ENCODE data around the gene RABGGTB.

RABGGTB gene

GRCh38 chr1:75794382-75794781 lies 8.3 kb downstream of the RABGGTB start:
- Histone ChIP-seq H3K36me3 (ENCODE audit: control insufficient read depth, low read length) (peaks cover 82% of the 10 kb centered on the region), H3K79me2 (ENCODE audit: control insufficient read depth, low read length) (peaks cover 31% of the 10 kb centered on the region), H3K27ac (ENCODE audit: low read depth, low read length) (no peak overlapping the region)

DNA sequence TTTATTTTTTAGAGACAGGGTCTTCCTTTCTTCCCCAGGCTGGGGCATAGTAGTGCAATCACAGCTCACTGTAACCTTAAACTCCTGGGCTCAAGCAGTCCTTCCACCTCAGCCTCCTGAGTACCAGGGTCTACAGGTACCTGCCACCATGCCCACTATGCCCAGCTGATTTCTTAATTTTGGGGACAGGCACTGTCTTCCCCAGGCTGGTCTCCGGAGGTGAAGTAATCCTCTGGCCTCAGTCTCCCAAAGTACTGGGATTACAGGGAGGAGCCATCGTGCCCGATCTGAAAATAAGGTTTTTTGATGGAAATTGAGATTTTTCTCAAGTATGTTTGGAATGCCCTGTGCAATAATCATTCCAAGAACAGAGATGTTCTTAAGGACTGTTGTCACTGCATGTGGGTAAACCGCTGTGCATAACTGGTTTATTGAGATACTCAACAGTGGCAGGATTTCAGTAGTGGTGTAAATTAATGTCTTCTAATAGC lies 9.7 kb downstream of the RABGGTB start:
- no peak for TF ChIP-seq EZH2phosphoT487 (IDR thresholded peaks at IDR 0.05; ENCODE audit: borderline replicate concordance, low read length)
- TF ChIP-seq, protein P1, sequence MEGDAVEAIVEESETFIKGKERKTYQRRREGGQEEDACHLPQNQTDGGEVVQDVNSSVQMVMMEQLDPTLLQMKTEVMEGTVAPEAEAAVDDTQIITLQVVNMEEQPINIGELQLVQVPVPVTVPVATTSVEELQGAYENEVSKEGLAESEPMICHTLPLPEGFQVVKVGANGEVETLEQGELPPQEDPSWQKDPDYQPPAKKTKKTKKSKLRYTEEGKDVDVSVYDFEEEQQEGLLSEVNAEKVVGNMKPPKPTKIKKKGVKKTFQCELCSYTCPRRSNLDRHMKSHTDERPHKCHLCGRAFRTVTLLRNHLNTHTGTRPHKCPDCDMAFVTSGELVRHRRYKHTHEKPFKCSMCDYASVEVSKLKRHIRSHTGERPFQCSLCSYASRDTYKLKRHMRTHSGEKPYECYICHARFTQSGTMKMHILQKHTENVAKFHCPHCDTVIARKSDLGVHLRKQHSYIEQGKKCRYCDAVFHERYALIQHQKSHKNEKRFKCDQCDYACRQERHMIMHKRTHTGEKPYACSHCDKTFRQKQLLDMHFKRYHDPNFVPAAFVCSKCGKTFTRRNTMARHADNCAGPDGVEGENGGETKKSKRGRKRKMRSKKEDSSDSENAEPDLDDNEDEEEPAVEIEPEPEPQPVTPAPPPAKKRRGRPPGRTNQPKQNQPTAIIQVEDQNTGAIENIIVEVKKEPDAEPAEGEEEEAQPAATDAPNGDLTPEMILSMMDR (IDR thresholded peaks at IDR 0.05; ENCODE audit: low read depth, low read length, poor library complexity, severe bottlenecking), result no peak
- peaks cover 68% of the 10 kb centered on the region for H3K36me3 ChIP-seq (ENCODE audit: control insufficient read depth, low read length)
- H3K4me1 ChIP-seq (ENCODE audit: control insufficient read depth, low read length), result peaks cover 11% of the 10 kb centered on the region
- no peaks in the 10 kb centered on the region for H3K9me3 ChIP-seq (ENCODE audit: control insufficient read depth, insufficient read depth, low read length)
- H3K9me2 ChIP-seq (replicated peaks; ENCODE audit: control insufficient read depth, low read length), result no peaks in the 10 kb centered on the region
- H3K4me3 ChIP-seq (ENCODE audit: low read length), result no peak overlapping the region
- H3F3A ChIP-seq (ENCODE audit: control insufficient read depth, insufficient read depth), result peaks cover 88% of the 10 kb centered on the region
- peaks cover 18% of the 10 kb centered on the region for H3K79me2 ChIP-seq (ENCODE audit: control insufficient read depth, low read length)
- no peak overlapping the region for H3K4me2 ChIP-seq (ENCODE audit: low read length)
- peaks cover 35% of the 10 kb centered on the region for H4K20me1 ChIP-seq (ENCODE audit: control insufficient read depth, insufficient read depth, low read depth, low read length)
- no peaks in the 10 kb centered on the region for H3K27me3 ChIP-seq (ENCODE audit: control insufficient read depth, low read length)
- no peak overlapping the region for H3K27ac ChIP-seq (ENCODE audit: low read depth, low read length)

More at GRCh38 chr1:75794382-75794781, 8.3 kb downstream of the RABGGTB start:
- Histone ChIP-seq H3K4me3 (ENCODE audit: low read length) (no peak overlapping the region), H4K20me1 (ENCODE audit: control insufficient read depth, insufficient read depth, low read depth, low read length) (peaks cover 47% of the 10 kb centered on the region), H3K9me2 (replicated peaks; ENCODE audit: control insufficient read depth, low read length) (no peaks in the 10 kb centered on the region), H3K4me1 (ENCODE audit: control insufficient read depth, low read length) (peaks cover 23% of the 10 kb centered on the region), H3K27me3 (ENCODE audit: control insufficient read depth, low read length) (no peaks in the 10 kb centered on the region), H3F3A (ENCODE audit: control insufficient read depth, insufficient read depth) (peaks cover 97% of the 10 kb centered on the region), H3K4me2 (ENCODE audit: low read length) (no peak overlapping the region), H3K9me3 (ENCODE audit: control insufficient read depth, insufficient read depth, low read length) (no peaks in the 10 kb centered on the region)
- TF ChIP-seq, protein P1 (IDR thresholded peaks at IDR 0.05; ENCODE audit: low read depth, low read length, poor library complexity, severe bottlenecking), result no peak
- no peak for TF ChIP-seq EZH2phosphoT487 (IDR thresholded peaks at IDR 0.05; ENCODE audit: borderline replicate concordance, low read length)

DNA sequence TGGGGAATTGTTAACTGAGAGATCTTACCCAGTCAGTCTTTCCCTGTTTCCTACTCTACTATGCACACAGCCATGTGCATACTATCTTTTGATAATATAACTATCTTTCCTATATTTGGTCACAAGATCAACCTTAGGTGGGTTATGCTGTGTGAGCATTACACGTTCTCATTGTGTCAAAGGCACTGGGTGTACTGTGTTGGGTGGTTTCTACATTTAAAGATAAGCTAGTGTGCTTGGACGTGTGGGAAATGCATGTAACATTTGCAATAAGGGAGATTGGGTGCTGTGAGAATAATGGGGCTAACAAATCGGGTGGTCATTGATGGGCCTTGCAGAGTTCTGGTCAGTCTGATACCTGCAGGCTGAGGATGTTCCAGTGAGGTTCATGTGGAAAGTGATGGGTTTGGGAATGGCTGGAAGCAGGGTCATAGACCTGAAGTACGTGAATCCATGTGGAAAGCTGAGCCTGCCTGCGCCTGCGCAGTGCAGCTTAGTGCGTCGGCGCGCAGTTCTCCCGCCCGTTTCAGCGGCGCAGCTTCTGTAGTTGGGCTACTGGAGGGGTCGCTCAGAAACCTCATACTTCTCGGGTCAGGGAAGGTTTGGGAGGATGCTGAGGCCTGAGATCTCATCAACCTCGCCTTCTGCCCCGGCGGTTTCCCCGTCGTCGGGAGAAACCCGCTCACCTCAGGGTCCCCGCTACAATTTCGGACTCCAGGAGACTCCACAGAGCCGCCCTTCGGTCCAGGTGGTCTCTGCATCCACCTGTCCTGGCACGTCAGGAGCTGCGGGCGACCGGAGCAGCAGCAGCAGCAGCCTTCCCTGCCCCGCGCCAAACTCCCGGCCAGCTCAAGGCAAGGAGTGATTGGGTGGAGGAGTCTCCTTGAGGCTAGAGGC lies 10.6 kb downstream of the RABGGTB start, which contains the start of gene MSH4:
Gene MSH4 (plus strand): TSS at position 507 of the 897 bp plus-strand sequence. CDS start 104 bp downstream, at position 611.
- peaks cover 9% of the 10 kb centered on the region for H3K79me2 ChIP-seq (ENCODE audit: control insufficient read depth, low read length)
- no peak within 1 kb of the TSS for H3K27ac ChIP-seq (ENCODE audit: low read depth, low read length)
- no peak within 1 kb of the TSS for H3K4me2 ChIP-seq (ENCODE audit: low read length)
- no peaks in the 10 kb centered on the region for H3K27me3 ChIP-seq (ENCODE audit: control insufficient read depth, low read length)
- peaks cover 2% of the 10 kb centered on the region; the same call in 1 of the 2 replicates for H3K4me1 ChIP-seq (ENCODE audit: control insufficient read depth, low read length)
- peaks cover 59% of the 10 kb centered on the region for H3K36me3 ChIP-seq (ENCODE audit: control insufficient read depth, low read length)
- TF ChIP-seq, protein P1 (IDR thresholded peaks at IDR 0.05; ENCODE audit: low read depth, low read length, poor library complexity, severe bottlenecking), result no peak
- TF ChIP-seq EZH2phosphoT487 (IDR thresholded peaks at IDR 0.05; ENCODE audit: borderline replicate concordance, low read length), result no peak
- H3K4me3 ChIP-seq (ENCODE audit: low read length), result no peak within 1 kb of the TSS
- H3K9me3 ChIP-seq (ENCODE audit: control insufficient read depth, insufficient read depth, low read length), result no peaks in the 10 kb centered on the region
- peaks cover 26% of the 10 kb centered on the region for H4K20me1 ChIP-seq (ENCODE audit: control insufficient read depth, insufficient read depth, low read depth, low read length)
- H3K9me2 ChIP-seq (replicated peaks; ENCODE audit: control insufficient read depth, low read length), result no peaks in the 10 kb centered on the region
- H3F3A ChIP-seq (ENCODE audit: control insufficient read depth, insufficient read depth), result peaks cover 80% of the 10 kb centered on the region
